H9 (cell line): ENCODE results near the gene PRKAG2. TPM values are rescaled to one million over a fixed set of nuclear protein-coding genes. Genes with fewer than 3 reads are reported as not detected.

Experiments
- DNase-seq: peaks from one replicate; pipeline ENCODE4 v3.0.0-alpha.2; 2017
- H2AFZ ChIP-seq: one replicate; pipeline ENCODE4 v1.6.1; 2013; ENCODE audit warnings: mild to moderate bottlenecking, low read length, control low read depth, moderate library complexity
- H2AK5ac ChIP-seq: 2 replicates; pipeline ENCODE4 v1.6.1; 2013; ENCODE audit warnings: low read length, control low read depth, mixed read lengths; ENCODE audit not compliant: insufficient read length
- H2BK120ac ChIP-seq: one replicate; pipeline ENCODE4 v1.6.1; 2013; ENCODE audit warnings: low read depth, mild to moderate bottlenecking, low read length, control low read depth, inconsistent platforms; ENCODE audit not compliant: poor library complexity, severe bottlenecking
- H2BK12ac ChIP-seq: 2 replicates; pipeline ENCODE4 v1.6.1; 2013; ENCODE audit warnings: low read length, control low read depth, mixed read lengths, low read depth; ENCODE audit not compliant: insufficient read length
- H2BK15ac ChIP-seq: 2 replicates; pipeline ENCODE4 v1.6.1; 2013; ENCODE audit warnings: low read depth, low read length, control low read depth
- H2BK20ac ChIP-seq: one replicate; pipeline ENCODE4 v1.6.1; 2013; ENCODE audit warnings: low read depth, mild to moderate bottlenecking, low read length, control low read depth, inconsistent platforms; ENCODE audit not compliant: poor library complexity, severe bottlenecking
- H2BK5ac ChIP-seq: 2 replicates; pipeline ENCODE4 v1.6.1; 2013; ENCODE audit warnings: low read length, control low read depth, mixed read lengths; ENCODE audit not compliant: insufficient read length
- H3K14ac ChIP-seq: 2 replicates; pipeline ENCODE4 v1.6.1; 2013; ENCODE audit warnings: low read length, control low read depth; ENCODE audit not compliant: insufficient read depth
- H3K18ac ChIP-seq: 2 replicates; pipeline ENCODE4 v1.6.1; 2013; ENCODE audit warnings: low read depth, mild to moderate bottlenecking, mixed read lengths, low read length, control low read depth; ENCODE audit not compliant: insufficient read length
- H3K23ac ChIP-seq: 2 replicates; pipeline ENCODE4 v1.6.1; 2013; ENCODE audit warnings: low read length, control low read depth, mixed read lengths, low read depth; ENCODE audit not compliant: insufficient read length
- H3K23me2 ChIP-seq: 2 replicates; pipeline ENCODE4 v1.6.1; 2013; ENCODE audit warnings: low read depth, mild to moderate bottlenecking, mixed read lengths, low read length, control low read depth; ENCODE audit not compliant: insufficient read length, poor library complexity, severe bottlenecking
- H3K27ac ChIP-seq: 2 replicates; pipeline ENCODE4 v1.5.1; 2013; ENCODE audit warnings: low read length, control low read depth, mixed read lengths, low read depth; ENCODE audit not compliant: insufficient read length
- H3K27me3 ChIP-seq: 2 replicates; pipeline ENCODE4 v1.6.1; 2013; ENCODE audit warnings: low read length, control low read depth, inconsistent platforms; ENCODE audit not compliant: insufficient read depth
- H3K4ac ChIP-seq: 2 replicates; pipeline ENCODE4 v1.6.1; 2013; ENCODE audit warnings: low read depth, mild to moderate bottlenecking, control low read depth, inconsistent platforms, low read length, moderate library complexity
- H3K4me1 ChIP-seq: 2 replicates; pipeline ENCODE4 v1.6.1; 2013; ENCODE audit warnings: low read length, control low read depth, inconsistent platforms; ENCODE audit not compliant: insufficient read depth
- H3K4me2 ChIP-seq: 2 replicates; pipeline ENCODE4 v1.6.1; 2013; ENCODE audit warnings: low read length, control low read depth, mixed read lengths; ENCODE audit not compliant: insufficient read length, insufficient read depth
- H3K56ac ChIP-seq: 2 replicates; pipeline ENCODE4 v1.6.1; 2013; ENCODE audit warnings: low read depth, mild to moderate bottlenecking, mixed read lengths, low read length, control low read depth; ENCODE audit not compliant: insufficient read length
- H3K79me1 ChIP-seq: 2 replicates; pipeline ENCODE4 v1.6.1; 2013; ENCODE audit warnings: low read depth, mild to moderate bottlenecking, moderate library complexity, low read length, control low read depth, inconsistent platforms; ENCODE audit not compliant: insufficient read depth, poor library complexity, severe bottlenecking
- H3K79me2 ChIP-seq: 2 replicates; pipeline ENCODE4 v1.6.1; 2013; ENCODE audit warnings: low read length, control low read depth, inconsistent platforms; ENCODE audit not compliant: insufficient read depth
- H3K9ac ChIP-seq: 2 replicates; pipeline ENCODE4 v1.6.1; 2013; ENCODE audit warnings: low read length, control low read depth, mixed read lengths; ENCODE audit not compliant: insufficient read length; ENCODE audit errors: extremely low read depth
- H3K9me3 ChIP-seq: one replicate; pipeline ENCODE4 v1.6.1; 2013; ENCODE audit warnings: low read depth, low read length, inconsistent platforms; ENCODE audit not compliant: control insufficient read depth
- H3T11ph ChIP-seq: one replicate; pipeline ENCODE4 v1.6.1; 2013; ENCODE audit warnings: mild to moderate bottlenecking, low read length, control low read depth, inconsistent platforms
- H4K20me1 ChIP-seq: one replicate; pipeline ENCODE4 v1.6.1; 2013; ENCODE audit not compliant: control insufficient read depth, insufficient read length, insufficient read depth
- H4K5ac ChIP-seq: 2 replicates; pipeline ENCODE4 v1.6.1; 2013; ENCODE audit warnings: low read depth, mild to moderate bottlenecking, mixed read lengths, low read length, control low read depth; ENCODE audit not compliant: insufficient read length
- H4K8ac ChIP-seq: replicated peaks from 2 replicates; pipeline ENCODE4 v1.6.1; 2013; ENCODE audit warnings: low read length, control low read depth, mixed read lengths, low read depth; ENCODE audit not compliant: insufficient read length
- H4K91ac ChIP-seq: 2 replicates; pipeline ENCODE4 v1.6.1; 2013; ENCODE audit warnings: low read depth, mild to moderate bottlenecking, moderate library complexity, mixed read lengths, low read length, control low read depth; ENCODE audit not compliant: insufficient read length
- H3K27ac Mint-ChIP-seq, 3 experiments: 2 replicates in 2 of 3; 3 replicates in 1 of 3; pipeline ENCODE4 v1.8.0; 2020 to 2021; ENCODE audit warnings: mixed read lengths in 3 of 3, mild to moderate bottlenecking in 1 of 3, moderate library complexity in 1 of 3
- H3K27me3 Mint-ChIP-seq: 2 replicates; pipeline ENCODE4 v1.8.0; 2021; ENCODE audit warnings: low read depth, mild to moderate bottlenecking, moderate library complexity, mixed read lengths
- H3K36me3 Mint-ChIP-seq, 3 experiments: 2 replicates in 2 of 3; 3 replicates in 1 of 3; pipeline ENCODE4 v1.8.0; 2020 to 2021; ENCODE audit warnings: low read depth in 3 of 3, mixed read lengths in 3 of 3; ENCODE audit not compliant: insufficient read depth in 1 of 3
- H3K4me1 Mint-ChIP-seq, 2 experiments: 2 replicates each; pipeline ENCODE4 v1.8.0; 2020; ENCODE audit warnings: mixed read lengths in 2 of 2
- H3K4me3 Mint-ChIP-seq, 2 experiments: 2 replicates in 1 of 2; 3 replicates in 1 of 2; pipeline ENCODE4 v1.8.0; 2020 to 2021; ENCODE audit warnings: mild to moderate bottlenecking in 2 of 2, mixed read lengths in 2 of 2, moderate library complexity in 1 of 2
- H3K9me3 Mint-ChIP-seq, 2 experiments: 2 replicates in 1 of 2; 3 replicates in 1 of 2; pipeline ENCODE4 v1.8.0; 2020; ENCODE audit warnings: mild to moderate bottlenecking in 2 of 2, mixed read lengths in 2 of 2, moderate library complexity in 1 of 2
- WGBS: extraction: QIAGEN DNeasy Blood & Tissue Kit; methylation state at CpG from one replicate; pipeline ENCODE4 v1.1.7; 2013; ENCODE audit warnings: missing lambda C conversion rate, low lambda C conversion rate, mixed read lengths; ENCODE audit not compliant: insufficient read length; ENCODE audit errors: extremely low coverage; 5-methylcytosine and 5-hydroxymethylcytosine counted together
- total RNA-seq: library from RNA; stranded (reverse); gene quantifications from 2 replicates; pipeline ENCODE4 v1.2.1, GENCODE V29; 2021
- TF ChIP-seq, protein P1 (sequence below): fragments of 200-600 bp; sonication (generic); conservative IDR thresholded peaks from 3 replicates; pipeline ENCODE4 v1.8.0; 2021; ENCODE audit warnings: antibody characterized with exemption, mild to moderate bottlenecking

PRKAG2 gene
- total RNA-seq, 1 experiment from 2014 or later, result 11.8 TPM

DNA sequence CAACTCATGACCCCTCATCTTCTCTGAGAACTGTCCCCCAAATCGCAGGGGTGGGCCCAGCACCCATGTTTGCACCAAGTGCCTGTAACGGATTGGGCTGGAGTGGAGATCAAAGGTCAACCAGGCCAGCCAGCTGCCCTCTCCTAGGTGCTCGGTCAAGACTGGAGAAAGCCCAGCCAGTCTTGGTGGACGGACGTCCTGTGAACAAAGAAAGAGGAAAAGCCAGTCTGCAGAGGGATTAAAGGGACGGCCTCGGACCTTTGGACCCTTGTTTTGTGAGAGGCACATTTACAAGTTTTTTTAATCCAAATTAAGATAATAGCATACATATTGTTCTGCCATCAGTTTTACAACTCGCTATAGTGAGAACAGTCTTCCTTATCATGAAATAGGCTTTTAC lies 47.6 kb upstream of the PRKAG2 start:
- Histone ChIP-seq H3K4me1 (no peaks in the 10 kb centered on the region), H2AK5ac (no peak overlapping the region), H2BK20ac (no peak overlapping the region), H3K27ac (no peak overlapping the region), H2BK5ac (no peak overlapping the region), H3K18ac (no peak overlapping the region), H4K20me1 (no peaks in the 10 kb centered on the region), H3K4ac (no peak overlapping the region), H4K8ac (no peak overlapping the region), H3K56ac (no peak overlapping the region), H3K4me2 (no peak overlapping the region), H2BK15ac (no peak overlapping the region), H3K14ac (no peak overlapping the region), H2BK120ac (no peak overlapping the region), H4K91ac (no peak overlapping the region), H2BK12ac (no peak overlapping the region), H3K27me3 (no peaks in the 10 kb centered on the region), H3T11ph (no peak overlapping the region), H3K79me2 (no peaks in the 10 kb centered on the region), H4K5ac (no peak overlapping the region), H3K9ac (no peak overlapping the region), H3K23ac (no peak overlapping the region), H3K9me3 (no peaks in the 10 kb centered on the region), H3K79me1 (no peaks in the 10 kb centered on the region), H3K23me2 (no peaks in the 10 kb centered on the region), H2AFZ (no peak overlapping the region)
- 0 out of 4 replicates have a peak, but pooled peaks cover 0 to 2% of the 10 kb centered on the region in 2 experiments for H3K4me1 Mint-ChIP-seq
- peaks cover 3% of the 10 kb centered on the region for H3K27me3 Mint-ChIP-seq
- TF ChIP-seq, protein P1, sequence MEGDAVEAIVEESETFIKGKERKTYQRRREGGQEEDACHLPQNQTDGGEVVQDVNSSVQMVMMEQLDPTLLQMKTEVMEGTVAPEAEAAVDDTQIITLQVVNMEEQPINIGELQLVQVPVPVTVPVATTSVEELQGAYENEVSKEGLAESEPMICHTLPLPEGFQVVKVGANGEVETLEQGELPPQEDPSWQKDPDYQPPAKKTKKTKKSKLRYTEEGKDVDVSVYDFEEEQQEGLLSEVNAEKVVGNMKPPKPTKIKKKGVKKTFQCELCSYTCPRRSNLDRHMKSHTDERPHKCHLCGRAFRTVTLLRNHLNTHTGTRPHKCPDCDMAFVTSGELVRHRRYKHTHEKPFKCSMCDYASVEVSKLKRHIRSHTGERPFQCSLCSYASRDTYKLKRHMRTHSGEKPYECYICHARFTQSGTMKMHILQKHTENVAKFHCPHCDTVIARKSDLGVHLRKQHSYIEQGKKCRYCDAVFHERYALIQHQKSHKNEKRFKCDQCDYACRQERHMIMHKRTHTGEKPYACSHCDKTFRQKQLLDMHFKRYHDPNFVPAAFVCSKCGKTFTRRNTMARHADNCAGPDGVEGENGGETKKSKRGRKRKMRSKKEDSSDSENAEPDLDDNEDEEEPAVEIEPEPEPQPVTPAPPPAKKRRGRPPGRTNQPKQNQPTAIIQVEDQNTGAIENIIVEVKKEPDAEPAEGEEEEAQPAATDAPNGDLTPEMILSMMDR, result no peak
- H3K4me3 Mint-ChIP-seq, result no peak overlapping the region
- no peak overlapping the region; a peak in 1 of 7 replicates for H3K27ac Mint-ChIP-seq
- no peaks in the 10 kb centered on the region for H3K9me3 Mint-ChIP-seq
- no CpG with 5 or more reads among the region's 8 CpGs for WGBS
- no peaks in the 10 kb centered on the region for H3K36me3 Mint-ChIP-seq
- DNase-seq, result no peak
